ENCODE measurements around the gene OR5D13.

OR5D13 gene, protein sequence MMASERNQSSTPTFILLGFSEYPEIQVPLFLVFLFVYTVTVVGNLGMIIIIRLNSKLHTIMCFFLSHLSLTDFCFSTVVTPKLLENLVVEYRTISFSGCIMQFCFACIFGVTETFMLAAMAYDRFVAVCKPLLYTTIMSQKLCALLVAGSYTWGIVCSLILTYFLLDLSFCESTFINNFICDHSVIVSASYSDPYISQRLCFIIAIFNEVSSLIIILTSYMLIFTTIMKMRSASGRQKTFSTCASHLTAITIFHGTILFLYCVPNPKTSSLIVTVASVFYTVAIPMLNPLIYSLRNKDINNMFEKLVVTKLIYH

DNA sequence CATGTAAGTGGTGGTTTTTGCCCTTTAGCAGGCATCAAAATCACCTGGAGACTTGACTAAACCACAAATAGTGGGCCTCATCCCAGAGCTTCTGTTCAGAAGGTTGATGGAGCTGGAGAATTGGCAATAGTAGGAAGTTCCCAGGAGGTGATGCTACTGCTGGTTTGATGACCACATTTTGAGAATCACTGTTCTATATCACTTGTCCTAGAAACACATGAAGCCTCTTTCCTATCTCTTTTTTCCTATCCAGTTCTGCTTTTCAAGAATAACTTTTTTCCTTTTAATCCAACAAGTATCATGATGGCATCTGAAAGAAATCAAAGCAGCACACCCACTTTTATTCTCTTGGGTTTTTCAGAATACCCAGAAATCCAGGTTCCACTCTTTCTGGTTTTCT is at the start of gene OR5D13:
TSS of gene OR5D13 (plus strand) at position 301 of the 400 bp plus-strand sequence. CDS start at position 301, 0 bp downstream.
- no peak for DNase-seq

DNA sequence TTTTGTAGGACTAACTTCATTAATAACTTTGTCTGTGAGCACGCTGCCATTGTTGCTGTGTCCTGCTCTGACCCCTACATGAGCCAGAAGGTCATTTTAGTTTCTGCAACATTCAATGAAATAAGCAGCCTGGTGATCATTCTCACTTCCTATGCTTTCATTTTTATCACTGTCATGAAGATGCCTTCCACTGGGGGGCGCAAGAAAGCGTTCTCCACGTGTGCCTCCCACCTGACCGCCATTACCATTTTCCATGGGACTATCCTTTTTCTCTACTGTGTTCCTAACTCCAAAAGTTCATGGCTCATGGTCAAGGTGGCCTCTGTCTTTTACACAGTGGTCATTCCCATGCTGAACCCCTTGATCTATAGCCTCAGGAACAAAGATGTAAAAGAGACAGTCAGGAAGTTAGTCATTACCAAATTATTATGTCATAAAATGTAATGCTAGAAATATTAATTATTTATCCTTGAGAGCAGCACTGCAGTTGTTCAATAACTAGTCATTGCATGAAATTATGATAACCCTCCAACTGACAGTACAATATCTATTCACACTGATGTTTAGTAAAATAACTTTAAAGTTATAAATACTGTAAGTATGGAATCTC is 46.4 kb upstream of the OR5D13 start:
- no peak for DNase-seq

DNA sequence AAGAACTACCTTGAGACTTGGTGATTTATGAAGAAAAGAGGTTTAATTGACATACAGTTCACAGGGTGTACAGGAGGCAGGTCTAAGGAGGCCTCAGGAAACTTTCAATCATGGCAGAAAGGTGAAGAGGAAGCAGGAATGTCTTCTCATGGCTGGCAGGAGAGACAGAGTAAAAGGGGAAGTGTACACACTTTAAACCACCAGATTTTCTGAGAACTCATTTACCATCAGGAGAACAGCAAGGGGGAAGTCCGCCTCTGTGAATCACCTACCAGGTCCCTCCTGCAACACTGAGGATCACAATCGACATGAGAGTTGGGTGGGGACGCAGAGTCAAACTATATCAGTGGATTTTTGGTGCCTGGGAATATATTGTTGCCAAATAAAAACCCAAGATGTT is 40.3 kb upstream of the OR5D13 start:
- no peak for DNase-seq

DNA sequence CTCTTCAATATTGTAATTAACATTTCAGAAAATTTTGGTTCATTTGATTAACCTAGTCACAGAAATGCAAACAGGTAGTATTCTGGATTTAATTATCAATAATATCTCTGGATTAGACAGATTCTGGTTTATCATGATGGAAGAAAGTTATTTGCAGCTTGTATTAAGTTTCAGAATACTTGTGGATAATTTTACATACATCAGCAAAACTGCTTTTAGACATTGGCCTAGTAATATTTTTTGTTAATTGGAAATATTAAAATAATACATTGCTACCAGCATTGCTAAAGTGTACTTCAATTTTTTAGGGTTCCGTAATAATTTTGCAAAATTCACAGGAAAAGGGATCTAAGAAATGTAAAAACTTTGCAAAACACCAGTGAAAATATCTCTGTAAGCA is 18.4 kb downstream of the OR5D13 start:
- no peak for DNase-seq

DNA sequence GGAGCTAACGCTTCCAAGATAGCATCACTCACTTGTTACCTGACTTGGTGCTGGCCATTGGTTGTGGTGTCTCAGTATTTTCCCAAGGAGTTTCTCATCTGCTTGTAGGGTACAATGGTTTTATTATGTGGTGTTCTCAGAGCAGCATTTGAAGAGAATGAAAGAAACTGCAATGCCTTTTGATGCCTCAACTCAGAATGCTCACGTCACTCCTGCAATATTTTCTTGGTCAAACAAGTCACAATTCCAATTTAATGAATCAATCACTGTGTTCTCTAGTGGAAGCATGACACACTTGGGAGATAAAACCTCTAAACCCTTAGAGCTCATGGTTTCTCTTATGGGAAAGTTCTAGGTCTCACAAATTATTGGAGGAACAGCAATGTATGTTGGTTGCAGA is 20.1 kb downstream of the OR5D13 start:
- no peak for DNase-seq

DNA sequence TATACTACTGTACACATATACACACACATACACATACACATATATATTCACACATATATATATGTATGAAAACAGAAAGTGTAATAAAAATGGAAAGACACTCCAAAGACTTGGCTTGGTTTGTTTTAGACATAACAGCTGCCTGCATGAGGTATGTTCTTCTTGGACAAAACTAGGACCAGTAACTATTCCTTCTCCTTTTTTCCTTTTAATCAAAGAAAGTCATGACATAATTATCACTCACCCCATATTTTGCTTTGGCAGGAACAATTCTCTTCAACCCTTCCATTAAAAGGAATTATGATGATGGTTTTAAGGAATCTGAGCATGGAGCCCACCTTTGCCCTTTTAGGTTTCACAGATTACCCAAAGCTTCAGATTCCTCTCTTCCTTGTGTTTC is 22.0 kb downstream of the OR5D13 start, which contains the start of gene OR5D14:
TSS of gene OR5D14 (plus strand) at position 301 of the 400 bp plus-strand sequence. CDS start at position 301, 0 bp downstream.
- DNase-seq: no peak

DNA sequence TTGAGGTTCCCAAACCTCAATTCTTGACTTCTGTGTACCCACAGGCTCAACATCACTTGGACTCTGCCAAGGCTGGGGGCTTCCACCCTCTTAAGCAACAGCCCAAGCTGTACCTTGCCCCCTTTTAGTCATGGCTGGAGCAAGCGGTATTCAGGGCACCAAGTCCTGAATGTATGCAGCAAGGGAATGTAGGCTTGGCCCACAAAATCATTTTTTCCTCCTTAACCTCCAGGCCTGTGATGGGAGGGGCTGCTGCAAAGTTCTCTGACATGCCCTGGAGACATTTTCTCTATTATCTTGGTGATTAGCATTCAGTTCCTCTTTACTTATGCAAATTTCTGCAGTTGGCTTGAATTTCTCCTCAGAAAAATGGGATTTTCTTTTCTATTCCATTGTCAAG is 33.0 kb downstream of the OR5D13 start:
- no peak for DNase-seq

DNA sequence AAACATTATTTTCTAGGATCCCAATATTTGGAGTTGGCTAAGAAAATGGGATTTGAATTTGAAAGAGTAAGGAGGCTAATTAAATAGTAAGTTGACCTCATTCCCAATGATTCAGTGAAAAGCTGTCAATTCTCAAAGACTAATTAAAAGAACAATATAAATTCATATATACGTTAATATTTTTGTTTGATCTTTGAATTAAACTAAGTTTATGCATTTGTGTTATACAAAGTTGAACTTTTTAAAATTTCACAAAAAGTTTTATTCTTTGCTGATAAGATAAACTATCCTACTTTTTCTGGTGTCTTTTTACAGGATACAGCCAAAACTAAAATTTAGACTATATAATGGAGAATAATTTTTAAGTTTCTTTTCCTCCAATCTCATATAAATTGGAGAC is 37.8 kb downstream of the OR5D13 start, which contains the start of gene OR5L1:
TSS of gene OR5L1 (plus strand) at position 301 of the 400 bp plus-strand sequence. CDS start 100 bp downstream, outside the sequence.
- no peak for DNase-seq

DNA sequence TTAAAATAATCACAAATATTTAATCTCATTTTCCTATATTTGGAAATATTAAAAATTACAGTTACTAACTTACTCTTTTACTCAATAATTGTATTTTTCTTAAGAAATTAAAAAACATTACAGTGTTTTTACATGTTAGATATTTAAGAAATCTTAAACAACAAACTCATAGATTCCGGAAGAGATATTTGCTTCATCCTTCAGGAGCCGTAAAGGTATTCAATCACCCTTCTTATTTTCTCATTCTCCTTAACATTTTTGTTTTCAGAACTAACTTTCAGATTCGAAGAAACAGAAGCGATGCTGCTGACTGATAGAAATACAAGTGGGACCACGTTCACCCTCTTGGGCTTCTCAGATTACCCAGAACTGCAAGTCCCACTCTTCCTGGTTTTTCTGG is 46.1 kb downstream of the OR5D13 start, which contains the start of gene OR5D18:
TSS of gene OR5D18 (plus strand) at position 301 of the 400 bp plus-strand sequence. CDS start at position 301, 0 bp downstream.
- no peak for DNase-seq

Data from activated naive CD4-positive, alpha-beta T cell (primary cell).